Loucy (cell line): ENCODE data around the gene CUEDC1.
"Not testable (repeated sequence)": the region's sequence is repeated elsewhere in the genome, so short reads cannot be mapped to it uniquely, and the experiment has no call there.

Experiments
- H2AFZ ChIP-seq: fragments of 200-600 bp; sonication (generic); 2 replicates; pipeline ENCODE4 v1.6.0; 2016; ENCODE audit warnings: antibody characterized with exemption, mild to moderate bottlenecking, low read length, moderate library complexity
- H3F3A ChIP-seq: fragments of 200-600 bp; 2 replicates; pipeline ENCODE4 v1.6.0; 2016; ENCODE audit warnings: antibody characterized with exemption, low read depth, mild to moderate bottlenecking
- H3K27me3 ChIP-seq: fragments of 200-600 bp; sonication (generic); 2 replicates; pipeline ENCODE4 v1.6.1; 2014; ENCODE audit warnings: low read length, mild to moderate bottlenecking; ENCODE audit not compliant: insufficient read depth, poor library complexity, severe bottlenecking
- H3K36me3 ChIP-seq: fragments of 200-600 bp; sonication (generic); 2 replicates; pipeline ENCODE4 v1.6.1; 2016; ENCODE audit warnings: low read length; ENCODE audit not compliant: insufficient read depth
- H3K4me1 ChIP-seq: fragments of 200-600 bp; sonication (generic); 2 replicates; pipeline ENCODE4 v1.5.1; 2014; ENCODE audit warnings: low read length, mild to moderate bottlenecking; ENCODE audit not compliant: insufficient read depth, poor library complexity, severe bottlenecking
- H3K4me2 ChIP-seq: fragments of 200-600 bp; sonication (generic); 2 replicates; pipeline ENCODE4 v1.6.0; 2014; ENCODE audit warnings: antibody characterized with exemption, low read length, low read depth, mild to moderate bottlenecking; ENCODE audit not compliant: poor library complexity, severe bottlenecking
- H3K4me3 ChIP-seq: fragments of 200-600 bp; sonication (generic); 2 replicates; pipeline ENCODE4 v1.5.1; 2014; ENCODE audit warnings: low read length, mild to moderate bottlenecking, mixed read lengths; ENCODE audit not compliant: poor library complexity, severe bottlenecking
- H3K79me2 ChIP-seq: fragments of 200-600 bp; sonication (generic); 2 replicates; pipeline ENCODE4 v1.6.1; 2014; ENCODE audit warnings: low read length; ENCODE audit not compliant: insufficient read depth
- H3K9ac ChIP-seq: fragments of 200-600 bp; sonication (generic); 2 replicates; pipeline ENCODE4 v1.6.0; 2014; ENCODE audit warnings: mild to moderate bottlenecking, low read depth, low read length, moderate library complexity; ENCODE audit not compliant: poor library complexity, severe bottlenecking
- H3K9me2 ChIP-seq: fragments of 200-600 bp; sonication (generic); replicated peaks from 2 replicates; pipeline ENCODE4 v1.6.1; 2016; ENCODE audit warnings: low read depth, low read length, mixed read lengths
- H3K9me3 ChIP-seq: fragments of 200-600 bp; sonication (generic); 2 replicates; pipeline ENCODE4 v1.6.1; 2014; ENCODE audit warnings: mild to moderate bottlenecking, antibody characterized with exemption, low read length, low read depth; ENCODE audit not compliant: insufficient read depth
- H4K20me1 ChIP-seq: fragments of 200-600 bp; sonication (generic); 2 replicates; pipeline ENCODE4 v1.6.0; 2014; ENCODE audit warnings: antibody characterized with exemption, low read length, mild to moderate bottlenecking; ENCODE audit not compliant: insufficient read depth, poor library complexity, severe bottlenecking
- CTCF ChIP-seq: fragments of 200-600 bp; sonication (generic); conservative IDR thresholded peaks from 2 replicates; pipeline ENCODE4 v1.5.1; 2014; ENCODE audit warnings: mild to moderate bottlenecking, antibody characterized with exemption, low read length
- EZH2phosphoT487 ChIP-seq: fragments of 200-600 bp; IDR thresholded peaks from 2 replicates; pipeline ENCODE4 v1.6.1; 2018; ENCODE audit warnings: antibody characterized with exemption, mild to moderate bottlenecking, moderate library complexity, borderline replicate concordance

Gene CUEDC1

GRCh38 chr17:57962279-57963148 is 7.3 kb upstream of the CUEDC1 start:
- H4K20me1 ChIP-seq = no peaks in the 10 kb centered on the region
- H3K4me3 ChIP-seq = no peak overlapping the region
- no peaks in the 10 kb centered on the region for H3K27me3 ChIP-seq
- no peaks in the 10 kb centered on the region for H3F3A ChIP-seq
- no peaks in the 10 kb centered on the region for H3K4me1 ChIP-seq
- H3K36me3 ChIP-seq = no peaks in the 10 kb centered on the region
- no peak overlapping the region for H2AFZ ChIP-seq
- no peaks in the 10 kb centered on the region for H3K9me3 ChIP-seq
- no peak for TF ChIP-seq EZH2phosphoT487
- TF ChIP-seq CTCF = no peak
- no peak overlapping the region for H3K9ac ChIP-seq
- no peaks in the 10 kb centered on the region for H3K79me2 ChIP-seq
- no peak overlapping the region for H3K4me2 ChIP-seq
- H3K9me2 ChIP-seq = no peaks in the 10 kb centered on the region

GRCh38 chr17:57959929-57960328 is 4.7 kb upstream of the CUEDC1 start:
- Histone ChIP-seq H3K79me2 (no peaks in the 10 kb centered on the region), H3K9me3 (no peaks in the 10 kb centered on the region), H3K36me3 (no peaks in the 10 kb centered on the region), H3K4me1 (peaks cover 15% of the 10 kb centered on the region), H3K9me2 (no peaks in the 10 kb centered on the region), H3K4me3 (no peak overlapping the region), H3K27me3 (no peaks in the 10 kb centered on the region), H2AFZ (no peak overlapping the region), H3F3A (no peaks in the 10 kb centered on the region), H4K20me1 (no peaks in the 10 kb centered on the region), H3K4me2 (no peak overlapping the region), H3K9ac (no peak overlapping the region)
- TF ChIP-seq CTCF (no peak), EZH2phosphoT487 (no peak)

GRCh38 chr17:57958391-57958790 is 3.2 kb upstream of the CUEDC1 start:
- H3K36me3 ChIP-seq, H3K9ac ChIP-seq, H3K9me2 ChIP-seq, H3K79me2 ChIP-seq, H4K20me1 ChIP-seq, H3K27me3 ChIP-seq, H3K4me3 ChIP-seq, H3K9me3 ChIP-seq, H3F3A ChIP-seq, H3K4me2 ChIP-seq, H2AFZ ChIP-seq: not testable (repeated sequence)
- H3K4me1 ChIP-seq = peaks cover 24% of the 10 kb centered on the region

- no peaks in the 10 kb centered on the region for H3F3A ChIP-seq
- H3K4me2 ChIP-seq = no peak overlapping the region
- no peaks in the 10 kb centered on the region for H3K9me2 ChIP-seq
- H2AFZ ChIP-seq = no peak overlapping the region
- H3K9ac ChIP-seq = no peak overlapping the region
- H4K20me1 ChIP-seq = no peaks in the 10 kb centered on the region
- H3K9me3 ChIP-seq = no peaks in the 10 kb centered on the region
- no peaks in the 10 kb centered on the region for H3K79me2 ChIP-seq
- peaks cover 29% of the 10 kb centered on the region for H3K4me1 ChIP-seq
- no peak overlapping the region for H3K4me3 ChIP-seq
- no peaks in the 10 kb centered on the region for H3K27me3 ChIP-seq
- H3K36me3 ChIP-seq = no peaks in the 10 kb centered on the region
- TF ChIP-seq CTCF = no peak
- no peak for TF ChIP-seq EZH2phosphoT487
These were observed 2.7 kb upstream of the CUEDC1 start for GRCh38 chr17:57957886-57958285.
